ENCODE data around the gene ARID1A.

ARID1A gene

GRCh38 chr1:26774462-26774861 is 78.6 kb downstream of the ARID1A start:
- no peaks in the 10 kb centered on the region; the same call in 1 of the 2 replicates for H3F3A ChIP-seq (ENCODE audit: insufficient read depth)
- no peaks in the 10 kb centered on the region for H3K9me2 ChIP-seq (replicated peaks; ENCODE audit: insufficient read depth, low read length)
- H3K4me2 ChIP-seq (ENCODE audit: low read depth, low read length, poor library complexity, severe bottlenecking) = no peak overlapping the region
- no peaks in the 10 kb centered on the region for H3K9me3 ChIP-seq (ENCODE audit: insufficient read depth, low read length)
- no peaks in the 10 kb centered on the region for H3K27me3 ChIP-seq (ENCODE audit: low read length)
- no peak overlapping the region for H3K27ac ChIP-seq (ENCODE audit: low read depth, low read length)
- no peaks in the 10 kb centered on the region for H4K20me1 ChIP-seq (ENCODE audit: low read depth, low read length)
- no peak overlapping the region for H2AFZ ChIP-seq (ENCODE audit: low read depth, low read length, severe bottlenecking)
- H3K79me2 ChIP-seq (ENCODE audit: insufficient read depth, low read length) = peaks cover 5% of the 10 kb centered on the region; the same call in 1 of the 2 replicates
- no peak for TF ChIP-seq CTCF (IDR thresholded peaks at IDR 0.05; ENCODE audit: insufficient read depth, low read length, poor library complexity, severe bottlenecking)
- TF ChIP-seq EZH2phosphoT487 (conservative IDR thresholded peaks at IDR 0.05; ENCODE audit: low read length) = no peak
- H3K9ac ChIP-seq (ENCODE audit: low read length) = no peak overlapping the region
- H3K36me3 ChIP-seq (ENCODE audit: low read length) = peaks cover 39% of the 10 kb centered on the region
- no peak overlapping the region for H3K4me3 ChIP-seq (ENCODE audit: insufficient read depth, low read length, poor library complexity, severe bottlenecking)

GRCh38 chr1:26775666-26776065 is 79.9 kb downstream of the ARID1A start:
- H3K9me3 ChIP-seq (ENCODE audit: insufficient read depth, low read length) = no peaks in the 10 kb centered on the region
- peaks cover 5% of the 10 kb centered on the region; the same call in 1 of the 2 replicates for H3K79me2 ChIP-seq (ENCODE audit: insufficient read depth, low read length)
- no peak overlapping the region for H3K4me3 ChIP-seq (ENCODE audit: insufficient read depth, low read length, poor library complexity, severe bottlenecking)
- no peaks in the 10 kb centered on the region for H3K27me3 ChIP-seq (ENCODE audit: low read length)
- H3K27ac ChIP-seq (ENCODE audit: low read depth, low read length) = no peak overlapping the region
- no peak overlapping the region for H3K9ac ChIP-seq (ENCODE audit: low read length)
- no peaks in the 10 kb centered on the region for H4K20me1 ChIP-seq (ENCODE audit: low read depth, low read length)
- no peak overlapping the region for H3K4me2 ChIP-seq (ENCODE audit: low read depth, low read length, poor library complexity, severe bottlenecking)
- peaks cover 39% of the 10 kb centered on the region for H3K36me3 ChIP-seq (ENCODE audit: low read length)
- TF ChIP-seq CTCF (IDR thresholded peaks at IDR 0.05; ENCODE audit: insufficient read depth, low read length, poor library complexity, severe bottlenecking) (no peak), EZH2phosphoT487 (conservative IDR thresholded peaks at IDR 0.05; ENCODE audit: low read length) (no peak)
- H3F3A ChIP-seq (ENCODE audit: insufficient read depth) = no peaks in the 10 kb centered on the region; the same call in 1 of the 2 replicates
- H3K9me2 ChIP-seq (replicated peaks; ENCODE audit: insufficient read depth, low read length) = no peaks in the 10 kb centered on the region
- H2AFZ ChIP-seq (ENCODE audit: low read depth, low read length, severe bottlenecking) = no peak overlapping the region

- no peak overlapping the region for H3K4me2 ChIP-seq (ENCODE audit: low read depth, low read length, poor library complexity, severe bottlenecking)
- no peaks in the 10 kb centered on the region for H3K9me2 ChIP-seq (replicated peaks; ENCODE audit: insufficient read depth, low read length)
- no peaks in the 10 kb centered on the region for H4K20me1 ChIP-seq (ENCODE audit: low read depth, low read length)
- H3K36me3 ChIP-seq (ENCODE audit: low read length) = peaks cover 23% of the 10 kb centered on the region
- no peak overlapping the region for H3K9ac ChIP-seq (ENCODE audit: low read length)
- no peak overlapping the region for H3K4me3 ChIP-seq (ENCODE audit: insufficient read depth, low read length, poor library complexity, severe bottlenecking)
- no peaks in the 10 kb centered on the region for H3K9me3 ChIP-seq (ENCODE audit: insufficient read depth, low read length)
- TF ChIP-seq CTCF (IDR thresholded peaks at IDR 0.05; ENCODE audit: insufficient read depth, low read length, poor library complexity, severe bottlenecking) (no peak), EZH2phosphoT487 (conservative IDR thresholded peaks at IDR 0.05; ENCODE audit: low read length) (no peak)
- H3F3A ChIP-seq (ENCODE audit: insufficient read depth) = peaks cover 28% of the 10 kb centered on the region
- H3K27ac ChIP-seq (ENCODE audit: low read depth, low read length) = no peak overlapping the region
- H3K79me2 ChIP-seq (ENCODE audit: insufficient read depth, low read length) = peaks cover 5% of the 10 kb centered on the region; the same call in 1 of the 2 replicates
- H3K27me3 ChIP-seq (ENCODE audit: low read length) = no peaks in the 10 kb centered on the region
- no peak overlapping the region for H2AFZ ChIP-seq (ENCODE audit: low read depth, low read length, severe bottlenecking)
Measured at GRCh38 chr1:26779098-26779668, 83.4 kb downstream of the ARID1A start.
